DND-41 (cell line): ENCODE data around the gene CFAP251.

Experiments used
- ATAC-seq: fragments of 200-7000 bp; cut with Tn5 transposase; 3 replicates; pipeline ENCODE4 v1.9.1; 2021; ENCODE audit warnings: low read depth; ENCODE audit not compliant: insufficient read depth
- DNase-seq: peaks from one replicate; pipeline ENCODE4 v3.0.0-alpha.2; 2020
- H2AFZ ChIP-seq: 2 replicates; pipeline ENCODE4 v1.6.0; 2012; ENCODE audit warnings: low read depth, low read length
- H3K27ac ChIP-seq: 2 replicates; pipeline ENCODE4 v1.5.1; 2012; ENCODE audit warnings: low read length, inconsistent platforms
- H3K27me3 ChIP-seq: fragments of 200-600 bp; sonication (generic); 2 replicates; pipeline ENCODE4 v1.6.0; 2012; ENCODE audit warnings: low read length, mild to moderate bottlenecking, inconsistent platforms; ENCODE audit not compliant: insufficient read depth, poor library complexity
- H3K36me3 ChIP-seq: 2 replicates; pipeline ENCODE4 v1.5.1; 2012; ENCODE audit warnings: low read length, inconsistent platforms; ENCODE audit not compliant: insufficient read depth
- H3K4me1 ChIP-seq: 2 replicates; pipeline ENCODE4 v1.5.1; 2012; ENCODE audit warnings: mild to moderate bottlenecking, low read length; ENCODE audit not compliant: insufficient read depth
- H3K4me2 ChIP-seq: 2 replicates; pipeline ENCODE4 v1.6.0; 2012; ENCODE audit warnings: mild to moderate bottlenecking, moderate library complexity, low read length, inconsistent platforms; ENCODE audit not compliant: insufficient read depth
- H3K4me3 ChIP-seq, 2 experiments: fragments of 200-600 bp in 1 of 2; shearing (Covaris generic) in 1 of 2; 2 replicates each; pipeline ENCODE4 v1.5.1; 2012 to 2016; ENCODE audit warnings: inconsistent platforms in 2 of 2, low read length in 2 of 2, mild to moderate bottlenecking in 2 of 2, low read depth in 1 of 2, moderate library complexity in 1 of 2
- H3K79me2 ChIP-seq: 2 replicates; pipeline ENCODE4 v1.6.0; 2012; ENCODE audit warnings: low read length, inconsistent platforms; ENCODE audit not compliant: insufficient read depth
- H3K9ac ChIP-seq: 2 replicates; pipeline ENCODE4 v1.6.0; 2012; ENCODE audit warnings: low read depth, mild to moderate bottlenecking, inconsistent platforms, low read length, moderate library complexity
- H3K9me3 ChIP-seq: 2 replicates; pipeline ENCODE4 v1.5.1; 2012; ENCODE audit warnings: low read length, moderate library complexity, mild to moderate bottlenecking, inconsistent platforms; ENCODE audit not compliant: insufficient read depth, severe bottlenecking
- H4K20me1 ChIP-seq: 2 replicates; pipeline ENCODE4 v1.6.0; 2012; ENCODE audit warnings: low read length; ENCODE audit not compliant: insufficient read depth
- CTCF ChIP-seq: IDR thresholded peaks from 2 replicates; pipeline ENCODE4 v1.5.1; 2012; ENCODE audit warnings: borderline replicate concordance, low read length, moderate library complexity, mild to moderate bottlenecking; ENCODE audit not compliant: poor library complexity, severe bottlenecking; ENCODE audit errors: extremely low read depth
- EZH2 ChIP-seq: IDR thresholded peaks from 3 replicates; pipeline ENCODE4 v1.6.1; 2012; ENCODE audit warnings: borderline replicate concordance, low read depth, mild to moderate bottlenecking, moderate library complexity, low read length, inconsistent platforms; ENCODE audit not compliant: severe bottlenecking

The CFAP251 gene

GRCh38 chr12:121960541-121960940 lies 42.1 kb downstream of the CFAP251 start:
- Histone ChIP-seq H3K4me1 (no peaks in the 10 kb centered on the region), H2AFZ (no peak overlapping the region), H3K4me3 (no peak overlapping the region), H4K20me1 (no peaks in the 10 kb centered on the region), H3K36me3 (no peaks in the 10 kb centered on the region), H3K27ac (no peak overlapping the region), H3K79me2 (no peaks in the 10 kb centered on the region), H3K9me3 (no peaks in the 10 kb centered on the region), H3K27me3 (no peaks in the 10 kb centered on the region), H3K9ac (no peak overlapping the region), H3K4me2 (no peak overlapping the region)
- TF ChIP-seq CTCF: no peak
- TF ChIP-seq EZH2: no peak
- ATAC-seq: no peak
- DNase-seq: no peak

GRCh38 chr12:121961195-121961879 lies 42.9 kb downstream of the CFAP251 start:
- Histone ChIP-seq H3K27me3 (no peaks in the 10 kb centered on the region), H3K36me3 (no peaks in the 10 kb centered on the region), H3K79me2 (no peaks in the 10 kb centered on the region), H3K4me1 (no peaks in the 10 kb centered on the region), H3K9ac (no peak overlapping the region), H3K4me2 (no peak overlapping the region), H3K4me3 (no peak overlapping the region), H3K9me3 (no peaks in the 10 kb centered on the region), H2AFZ (no peak overlapping the region), H3K27ac (no peak overlapping the region), H4K20me1 (no peaks in the 10 kb centered on the region)
- no peak for DNase-seq
- no peak for TF ChIP-seq CTCF
- TF ChIP-seq EZH2: no peak
- ATAC-seq: no peak

- H2AFZ ChIP-seq: no peak overlapping the region
- H3K27ac ChIP-seq: no peak overlapping the region
- H3K9ac ChIP-seq: no peak overlapping the region
- no peak overlapping the region for H3K4me2 ChIP-seq
- no peaks in the 10 kb centered on the region for H3K4me1 ChIP-seq
- H3K36me3 ChIP-seq: no peaks in the 10 kb centered on the region
- no peak for ATAC-seq
- no peak for DNase-seq
- no peaks in the 10 kb centered on the region for H3K79me2 ChIP-seq
- H3K9me3 ChIP-seq: no peaks in the 10 kb centered on the region
- H4K20me1 ChIP-seq: no peaks in the 10 kb centered on the region
- H3K27me3 ChIP-seq: no peaks in the 10 kb centered on the region
- no peak overlapping the region for H3K4me3 ChIP-seq
- TF ChIP-seq EZH2 (no peak), CTCF (no peak)
Observed at GRCh38 chr12:121963341-121964018, 45.1 kb downstream of the CFAP251 start.
